LNCAP (cell line): ENCODE data around the gene LCN12.

Experiments
- TF ChIP-seq, protein P1 (sequence below): fragments of 450-650 bp; IDR thresholded peaks from 2 replicates; pipeline ENCODE4 v1.5.1; 2017; ENCODE audit warnings: mild to moderate bottlenecking

The LCN12 gene

GRCh38 chr9:136939431-136939995, 12.6 kb upstream of the LCN12 start:
- TF ChIP-seq, protein P1, sequence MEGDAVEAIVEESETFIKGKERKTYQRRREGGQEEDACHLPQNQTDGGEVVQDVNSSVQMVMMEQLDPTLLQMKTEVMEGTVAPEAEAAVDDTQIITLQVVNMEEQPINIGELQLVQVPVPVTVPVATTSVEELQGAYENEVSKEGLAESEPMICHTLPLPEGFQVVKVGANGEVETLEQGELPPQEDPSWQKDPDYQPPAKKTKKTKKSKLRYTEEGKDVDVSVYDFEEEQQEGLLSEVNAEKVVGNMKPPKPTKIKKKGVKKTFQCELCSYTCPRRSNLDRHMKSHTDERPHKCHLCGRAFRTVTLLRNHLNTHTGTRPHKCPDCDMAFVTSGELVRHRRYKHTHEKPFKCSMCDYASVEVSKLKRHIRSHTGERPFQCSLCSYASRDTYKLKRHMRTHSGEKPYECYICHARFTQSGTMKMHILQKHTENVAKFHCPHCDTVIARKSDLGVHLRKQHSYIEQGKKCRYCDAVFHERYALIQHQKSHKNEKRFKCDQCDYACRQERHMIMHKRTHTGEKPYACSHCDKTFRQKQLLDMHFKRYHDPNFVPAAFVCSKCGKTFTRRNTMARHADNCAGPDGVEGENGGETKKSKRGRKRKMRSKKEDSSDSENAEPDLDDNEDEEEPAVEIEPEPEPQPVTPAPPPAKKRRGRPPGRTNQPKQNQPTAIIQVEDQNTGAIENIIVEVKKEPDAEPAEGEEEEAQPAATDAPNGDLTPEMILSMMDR: no peak

- TF ChIP-seq, protein P1: no peak
Observed at GRCh38 chr9:136939996-136940525, 12.0 kb upstream of the LCN12 start.

DNA sequence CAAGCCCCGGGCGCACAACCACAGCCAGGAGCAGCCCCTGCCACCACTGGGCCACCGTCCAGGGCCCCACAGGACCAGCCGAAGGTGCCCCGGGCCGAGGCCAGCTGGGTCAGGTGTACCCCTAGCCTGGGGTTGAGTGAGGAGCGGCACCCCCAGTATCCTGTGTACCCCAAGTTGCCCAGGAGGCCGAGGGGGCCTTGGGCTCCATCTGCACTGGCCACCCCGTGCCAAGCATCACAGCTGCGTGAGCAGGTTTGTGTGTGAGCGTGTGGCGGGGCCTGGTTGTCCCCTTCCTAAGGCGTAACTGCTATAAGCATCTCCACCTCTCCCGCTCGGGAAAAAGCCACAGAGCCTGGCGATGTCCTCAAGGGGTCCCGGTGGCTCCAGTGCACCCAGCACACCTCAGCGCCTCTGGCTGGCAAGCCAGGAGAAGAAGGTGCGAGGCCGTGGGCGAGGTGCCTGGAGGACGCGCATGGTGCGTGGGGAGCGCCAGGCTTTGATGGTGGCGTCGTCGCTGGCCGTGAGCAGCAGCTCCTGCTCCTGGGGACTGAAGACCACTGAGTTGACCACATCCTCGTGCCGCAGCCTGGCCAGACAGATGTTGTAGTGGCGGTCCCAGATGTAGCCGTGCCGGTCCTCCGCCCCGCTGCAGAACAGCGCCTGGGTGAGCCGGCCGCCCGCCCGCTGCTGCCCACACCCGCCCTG, 11.4 kb upstream of the LCN12 start:
- TF ChIP-seq, protein P1: no peak

GRCh38 chr9:136941231-136942111, 10.6 kb upstream of the LCN12 start:
- TF ChIP-seq, protein P1: no peak

- TF ChIP-seq, protein P1: no peak
Observed at GRCh38 chr9:136942112-136942880, 9.8 kb upstream of the LCN12 start.

- TF ChIP-seq, protein P1: no peak
Observed at GRCh38 chr9:136942881-136943230, 9.2 kb upstream of the LCN12 start.
